Activated T-helper 1 cell treated with Interleukin-2 at 50 U/mL for 16 hours (primary cell): ENCODE data around the gene STX8.

Experiments
- DNase-seq: peaks from one replicate; pipeline ENCODE4 v3.0.0-alpha.2; 2020; ENCODE audit warnings: low read depth

Gene STX8

DNA sequence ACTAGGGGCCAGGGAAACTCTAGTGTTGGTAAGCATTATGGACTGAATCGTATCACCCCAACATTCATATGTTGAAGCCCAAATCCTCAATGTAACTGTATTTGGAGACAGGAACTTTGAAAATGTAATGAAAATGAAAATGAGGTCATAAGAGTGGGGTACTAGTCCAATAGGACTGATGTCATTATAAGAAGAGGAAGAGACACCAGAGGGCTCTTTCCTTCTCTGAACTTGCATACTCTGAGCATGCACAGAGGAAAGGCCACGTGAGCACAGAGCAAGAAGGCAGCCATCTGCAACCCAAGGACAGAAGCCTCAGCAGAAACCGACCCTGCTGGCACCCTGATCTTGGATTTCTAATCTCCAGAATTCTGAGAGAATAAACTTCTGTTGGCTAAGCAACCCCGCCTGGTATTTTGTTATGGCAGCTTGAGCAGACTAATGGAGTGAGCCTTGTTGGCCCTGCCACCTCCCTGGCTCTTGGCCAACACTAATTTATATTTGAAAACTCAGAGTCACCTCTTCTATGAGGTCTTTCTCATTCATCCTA lies 280.9 kb downstream of the STX8 start:
- no peak for DNase-seq

- no peak for DNase-seq
Observed at GRCh38 chr17:9292561-9292941, 283.1 kb downstream of the STX8 start.

GRCh38 chr17:9291912-9292560 lies 283.6 kb downstream of the STX8 start:
- no peak for DNase-seq

- DNase-seq, result no peak
Observed at GRCh38 chr17:9290226-9290613, 285.4 kb downstream of the STX8 start.

DNA sequence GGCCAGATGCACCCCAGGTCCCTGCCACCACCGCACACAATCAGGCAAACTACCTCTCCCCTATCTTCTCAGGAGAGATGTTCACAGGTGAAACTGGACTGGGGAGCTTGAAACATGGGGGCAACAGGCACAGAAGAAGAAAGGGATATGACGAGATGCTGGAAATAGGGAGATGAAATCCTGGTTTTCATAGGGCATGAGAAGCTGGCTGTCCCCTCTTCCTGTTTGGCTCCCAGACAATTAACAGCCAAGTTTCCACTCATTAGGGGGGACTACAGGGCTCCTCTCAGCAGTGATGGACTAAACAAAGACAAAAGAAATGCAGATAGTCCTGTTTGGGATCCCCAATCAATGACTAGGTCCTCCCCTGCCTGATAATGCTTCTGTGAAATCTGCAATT lies 288.3 kb downstream of the STX8 start:
- no peak for DNase-seq

DNA sequence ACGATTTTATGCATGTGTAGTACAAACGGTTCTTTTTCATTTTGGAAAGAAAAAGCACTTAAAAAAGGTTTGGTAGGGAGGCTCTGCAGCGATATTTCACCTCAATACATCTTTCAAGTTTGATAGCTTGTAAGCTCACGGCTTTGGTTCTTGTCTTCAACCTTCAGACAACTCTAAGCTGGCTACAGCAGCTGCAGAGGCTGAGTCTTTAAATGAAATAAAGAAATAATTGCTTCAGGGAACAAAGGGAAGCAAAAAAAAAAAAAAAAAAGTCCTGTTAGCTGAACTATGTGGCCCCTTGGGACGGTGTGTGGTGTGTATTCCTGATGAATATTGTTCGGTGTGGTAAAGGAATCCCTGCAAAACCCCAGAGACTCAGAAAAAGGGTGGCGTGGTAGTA lies 289.2 kb downstream of the STX8 start:
- DNase-seq, result no peak

DNA sequence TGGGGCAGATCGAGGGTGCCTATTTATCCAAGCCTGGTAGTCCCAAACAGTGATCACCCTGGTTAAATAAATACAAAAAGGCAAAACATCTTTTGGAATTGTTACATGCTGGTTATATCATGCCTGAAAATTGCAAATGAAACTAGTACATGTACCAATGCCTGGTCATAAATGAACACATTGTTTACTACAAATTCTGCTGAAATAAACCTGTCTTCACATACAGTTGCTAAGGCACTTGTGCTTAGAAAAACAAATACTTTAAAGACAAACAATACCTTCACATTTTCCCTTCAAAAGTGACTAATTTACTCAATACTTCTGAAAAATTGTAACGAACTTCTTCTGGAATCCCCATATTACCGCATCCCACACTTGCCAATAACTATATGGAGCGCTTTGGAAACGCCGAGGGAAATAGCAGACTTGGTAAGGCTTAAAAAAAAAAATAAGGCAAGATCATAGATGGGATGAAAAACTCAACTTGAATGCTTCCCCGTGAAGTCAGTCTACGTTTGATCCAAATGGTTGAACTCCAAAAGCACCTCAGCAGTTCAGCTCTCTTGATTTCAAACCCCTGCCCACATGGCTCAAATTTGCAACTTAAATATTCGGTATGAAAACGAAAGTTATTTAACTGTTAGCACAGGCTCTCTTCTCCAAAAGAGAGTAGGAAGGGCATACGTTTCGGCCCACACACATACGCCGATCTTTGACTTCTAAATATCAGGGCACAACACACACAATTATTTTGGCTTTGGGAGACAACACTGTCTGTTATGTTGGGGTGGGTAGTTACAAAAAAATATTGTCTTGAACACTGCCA lies 289.8 kb downstream of the STX8 start:
- DNase-seq, result no peak

- DNase-seq, result no peak
Observed at GRCh38 chr17:9284884-9285283, 290.7 kb downstream of the STX8 start.

DNA sequence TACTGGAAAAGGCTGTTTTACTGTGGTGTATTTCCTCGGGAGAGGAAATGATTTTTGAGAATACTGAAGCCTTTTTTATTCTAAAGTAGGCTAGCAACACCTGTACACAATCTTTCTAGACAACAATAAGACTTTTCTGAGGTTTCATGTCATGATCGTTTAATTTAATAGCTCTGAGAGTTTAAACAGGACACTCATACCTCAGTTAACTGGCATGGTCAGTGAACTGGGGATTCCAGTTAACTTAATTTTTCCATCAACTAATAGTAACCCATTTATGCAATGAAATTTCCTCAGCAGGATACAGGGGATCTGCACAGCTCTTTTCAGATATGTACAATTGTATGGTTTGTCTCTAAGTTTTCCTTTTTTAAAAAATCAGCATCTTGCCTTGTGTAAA lies 291.7 kb downstream of the STX8 start:
- no peak for DNase-seq

- DNase-seq, result no peak
Observed at GRCh38 chr17:9279893-9280292, 295.7 kb downstream of the STX8 start.

GRCh38 chr17:9274973-9275372 lies 300.6 kb downstream of the STX8 start:
- no peak for DNase-seq

DNA sequence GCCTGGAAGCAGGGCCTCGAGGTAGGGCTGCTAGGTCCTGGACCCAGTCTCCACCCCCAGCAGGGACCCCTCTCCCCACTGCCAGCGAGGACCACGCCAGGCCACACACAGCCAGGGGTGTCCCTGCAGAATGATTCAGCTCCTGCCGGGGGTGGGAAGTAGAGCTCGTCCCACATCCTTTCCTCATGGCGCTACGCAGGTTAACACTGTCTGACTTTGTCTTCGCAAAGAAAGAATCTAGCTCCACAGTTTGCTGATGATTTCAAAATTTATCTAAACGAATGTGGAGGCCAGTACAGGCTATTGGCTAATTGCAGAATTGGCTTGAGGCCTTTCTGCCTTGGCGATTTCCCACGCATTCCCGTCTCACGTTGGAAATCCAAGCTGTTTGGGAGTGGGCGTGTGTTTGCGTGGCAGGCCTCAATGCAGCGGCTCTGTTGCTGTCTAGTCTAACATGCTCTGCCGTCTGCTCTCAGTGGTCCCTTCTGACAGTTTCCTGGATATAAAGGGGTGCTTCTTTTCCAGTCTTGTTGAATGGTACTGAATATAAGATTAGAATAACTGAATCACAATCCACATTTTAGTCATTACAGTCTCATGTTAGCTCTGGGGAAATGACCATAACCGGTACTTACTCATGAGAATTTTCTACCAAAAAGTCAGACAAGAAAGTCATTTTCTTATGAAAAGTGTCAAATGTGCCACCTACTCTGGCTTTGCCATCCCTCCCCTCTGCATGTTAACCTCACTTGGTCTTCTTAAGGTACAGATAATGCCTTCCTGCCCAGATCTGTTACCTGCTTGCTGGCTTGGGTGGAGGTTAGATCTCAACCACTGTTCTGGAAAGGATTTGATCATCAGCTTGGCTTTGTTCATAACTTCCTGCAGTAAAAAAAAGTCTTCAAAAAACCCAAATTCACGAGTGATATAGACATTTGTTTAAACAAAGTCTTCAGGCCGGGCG lies 301.9 kb downstream of the STX8 start:
- DNase-seq, result no peak

- DNase-seq, result no peak
Observed at GRCh38 chr17:9272501-9273200, 303.0 kb downstream of the STX8 start.

- no peak for DNase-seq
Observed at GRCh38 chr17:9271989-9272388, 303.6 kb downstream of the STX8 start.

DNA sequence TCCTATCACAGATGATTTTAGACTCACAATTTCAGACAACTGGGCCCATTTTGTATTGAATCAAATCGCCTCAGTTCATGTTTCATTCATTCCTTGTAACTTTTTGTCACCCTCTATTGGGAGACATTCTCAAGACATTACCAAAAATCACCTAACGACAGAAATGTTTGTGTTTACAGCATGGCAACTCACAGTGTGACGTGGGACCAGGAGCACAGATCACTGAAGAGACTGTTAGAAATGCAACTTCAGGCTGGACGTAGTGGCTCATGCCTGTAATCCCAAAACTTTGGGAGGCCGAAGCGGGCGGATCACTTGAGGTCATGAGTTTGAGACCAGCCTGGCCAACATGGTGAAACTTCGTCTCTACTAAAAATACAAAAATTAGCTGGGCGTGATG lies 304.7 kb downstream of the STX8 start:
- no peak for DNase-seq

GRCh38 chr17:9269350-9270035 lies 306.1 kb downstream of the STX8 start:
- DNase-seq, result no peak

DNA sequence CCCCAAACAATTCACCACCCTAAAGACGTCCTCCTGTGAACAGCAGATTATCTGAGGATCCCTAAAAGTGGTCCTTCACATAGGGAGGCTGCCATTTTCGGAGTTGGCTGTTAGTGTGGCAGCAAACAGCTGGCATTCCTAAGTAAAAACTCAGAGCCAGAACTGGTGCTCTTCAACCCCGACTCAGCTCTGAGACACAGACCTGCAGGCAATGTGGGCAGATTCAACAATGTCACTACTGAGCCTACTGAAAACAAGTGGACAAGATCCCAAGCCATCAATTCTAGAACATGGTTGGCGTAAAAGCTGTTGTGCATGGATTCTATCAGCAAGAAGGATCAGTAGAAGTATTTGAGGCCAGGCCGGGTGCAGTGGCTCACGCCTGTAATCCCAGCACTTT lies 307.1 kb downstream of the STX8 start:
- DNase-seq, result no peak

DNA sequence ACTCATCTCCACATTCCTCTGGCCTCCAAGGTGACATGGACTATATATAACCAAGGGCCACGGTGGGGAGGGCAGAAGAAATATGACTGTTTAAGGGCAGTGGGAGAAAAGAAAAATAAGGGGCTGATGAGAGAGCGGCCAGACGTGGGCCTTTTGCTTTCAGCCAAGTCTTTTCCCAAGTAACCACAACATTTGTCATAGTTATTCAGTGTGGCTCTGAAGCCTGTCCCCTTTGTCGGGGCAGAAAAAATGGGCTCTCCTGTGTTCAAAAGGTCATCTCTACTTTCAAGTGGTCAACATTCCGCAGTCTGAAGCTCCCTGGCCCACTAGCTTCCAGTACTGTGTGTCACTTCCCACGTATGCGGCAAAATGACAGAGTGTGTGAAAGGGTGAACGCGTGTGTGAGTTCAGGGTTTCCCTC lies 308.9 kb downstream of the STX8 start:
- no peak for DNase-seq

DNA sequence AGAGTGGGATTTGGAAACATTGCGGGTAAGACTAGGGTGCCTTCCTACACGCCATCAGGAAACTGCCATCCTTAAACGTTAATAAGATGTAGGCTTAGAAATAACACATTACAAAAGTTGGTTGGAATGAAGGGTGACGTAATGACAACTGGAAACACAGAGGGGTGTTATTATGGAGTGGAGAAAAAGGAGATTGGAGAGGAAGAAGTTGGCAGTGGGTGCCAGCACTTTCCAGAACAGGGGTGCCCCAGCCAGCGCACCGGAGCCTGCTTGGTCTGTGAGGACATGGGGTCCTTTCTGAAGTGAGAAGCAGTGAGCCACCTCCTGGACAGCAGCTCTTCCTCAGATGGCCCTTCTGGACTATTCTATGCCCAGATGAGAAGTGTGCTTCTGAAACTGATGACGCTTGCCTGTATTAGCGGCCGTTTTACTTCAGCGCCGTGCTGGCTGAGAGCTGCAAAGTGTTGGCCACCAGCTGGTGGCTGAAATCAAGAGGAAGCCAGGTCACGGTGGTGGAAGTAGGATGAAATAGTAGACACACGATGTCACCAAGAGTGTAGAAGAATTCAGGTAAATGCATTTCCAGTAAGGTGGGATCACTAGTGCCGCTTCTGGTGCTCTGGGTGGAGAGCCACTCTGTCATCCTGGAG lies 309.5 kb downstream of the STX8 start:
- no peak for DNase-seq
